MM.1S (cell line): ENCODE measurements around the gene CCND1.
A peak's percentile ranks its signal among the peaks of the same experiment; 100 is the strongest.

Experiments
- DNase-seq: peaks from one replicate; pipeline ENCODE4 v3.0.0-alpha.2; 2015
- H2AFZ ChIP-seq: fragments of 300-600 bp; sonication (generic); 2 replicates; pipeline ENCODE4 v1.6.0; 2016; ENCODE audit warnings: antibody characterized with exemption, low read length
- H3F3A ChIP-seq: fragments of 300-600 bp; sonication (generic); 2 replicates; pipeline ENCODE4 v1.6.1; 2016; ENCODE audit warnings: mild to moderate bottlenecking, antibody characterized with exemption, low read length, moderate library complexity, mixed read lengths; ENCODE audit not compliant: insufficient read depth
- H3K27ac ChIP-seq: fragments of 300-600 bp; sonication (generic); 2 replicates; pipeline ENCODE4 v1.5.1; 2016; ENCODE audit warnings: mild to moderate bottlenecking, low read length
- H3K27me3 ChIP-seq: fragments of 300-600 bp; sonication (generic); replicated peaks from 2 replicates; pipeline ENCODE4 v1.6.0; 2016; ENCODE audit warnings: low read length; ENCODE audit not compliant: insufficient read depth
- H3K36me3 ChIP-seq: fragments of 300-600 bp; sonication (generic); replicated peaks from 2 replicates; pipeline ENCODE4 v1.6.1; 2016; ENCODE audit warnings: mild to moderate bottlenecking, low read length, mixed read lengths; ENCODE audit not compliant: insufficient read depth
- H3K4me1 ChIP-seq: fragments of 300-600 bp; sonication (generic); 2 replicates; pipeline ENCODE4 v1.6.1; 2016; ENCODE audit warnings: low read length, mixed read lengths
- H3K4me2 ChIP-seq: fragments of 300-600 bp; sonication (generic); 2 replicates; pipeline ENCODE4 v1.6.0; 2016; ENCODE audit warnings: low read depth, low read length
- H3K4me3 ChIP-seq: fragments of 300-600 bp; sonication (generic); 2 replicates; pipeline ENCODE4 v1.5.1; 2016; ENCODE audit warnings: low read length, mixed read lengths
- H3K79me2 ChIP-seq: fragments of 300-600 bp; sonication (generic); 2 replicates; pipeline ENCODE4 v1.6.1; 2016; ENCODE audit warnings: mixed run types, low read length, mixed read lengths
- H3K9ac ChIP-seq: fragments of 300-600 bp; sonication (generic); 2 replicates; pipeline ENCODE4 v1.6.1; 2016; ENCODE audit warnings: low read length, mixed read lengths
- H3K9me2 ChIP-seq: fragments of 300-600 bp; sonication (generic); replicated peaks from 2 replicates; pipeline ENCODE4 v1.6.1; 2016; ENCODE audit warnings: mild to moderate bottlenecking, low read length, mixed read lengths; ENCODE audit not compliant: insufficient read depth
- H3K9me3 ChIP-seq: fragments of 300-600 bp; sonication (generic); replicated peaks from 2 replicates; pipeline ENCODE4 v1.6.1; 2016; ENCODE audit warnings: mild to moderate bottlenecking, low read length, mixed read lengths; ENCODE audit not compliant: insufficient read depth
- H4K20me1 ChIP-seq: fragments of 300-600 bp; sonication (generic); 2 replicates; pipeline ENCODE4 v1.6.1; 2016; ENCODE audit warnings: mild to moderate bottlenecking, low read length, moderate library complexity, mixed read lengths; ENCODE audit not compliant: insufficient read depth
- EZH2 ChIP-seq: fragments of 300-600 bp; sonication (generic); optimal IDR thresholded peaks from 2 replicates; pipeline ENCODE3; 2017; ENCODE audit warnings: low read depth, mild to moderate bottlenecking, antibody characterized with exemption, low read length, mixed read lengths
- EZH2phosphoT487 ChIP-seq: fragments of 300-600 bp; sonication (generic); IDR thresholded peaks from 2 replicates; pipeline ENCODE4 v1.6.1; 2018; ENCODE audit warnings: antibody characterized with exemption, low read length
- TF ChIP-seq, protein P1 (sequence below): fragments of 300-600 bp; sonication (generic); IDR thresholded peaks from 2 replicates; pipeline ENCODE4 v1.5.1; 2016; ENCODE audit warnings: antibody characterized with exemption, low read length, mixed read lengths

Gene CCND1

GRCh38 chr11:69634590-69634989 lies 6.4 kb upstream of the CCND1 start:
- H3F3A ChIP-seq, result peaks cover 5% of the 10 kb centered on the region; the same call in 1 of the 2 replicates
- H3K27me3 ChIP-seq, result peaks cover 42% of the 10 kb centered on the region
- no peaks in the 10 kb centered on the region for H3K79me2 ChIP-seq
- no peak overlapping the region for H2AFZ ChIP-seq
- H3K9me2 ChIP-seq, result no peaks in the 10 kb centered on the region
- TF ChIP-seq EZH2, result no peak
- no peak for TF ChIP-seq EZH2phosphoT487
- TF ChIP-seq, protein P1, sequence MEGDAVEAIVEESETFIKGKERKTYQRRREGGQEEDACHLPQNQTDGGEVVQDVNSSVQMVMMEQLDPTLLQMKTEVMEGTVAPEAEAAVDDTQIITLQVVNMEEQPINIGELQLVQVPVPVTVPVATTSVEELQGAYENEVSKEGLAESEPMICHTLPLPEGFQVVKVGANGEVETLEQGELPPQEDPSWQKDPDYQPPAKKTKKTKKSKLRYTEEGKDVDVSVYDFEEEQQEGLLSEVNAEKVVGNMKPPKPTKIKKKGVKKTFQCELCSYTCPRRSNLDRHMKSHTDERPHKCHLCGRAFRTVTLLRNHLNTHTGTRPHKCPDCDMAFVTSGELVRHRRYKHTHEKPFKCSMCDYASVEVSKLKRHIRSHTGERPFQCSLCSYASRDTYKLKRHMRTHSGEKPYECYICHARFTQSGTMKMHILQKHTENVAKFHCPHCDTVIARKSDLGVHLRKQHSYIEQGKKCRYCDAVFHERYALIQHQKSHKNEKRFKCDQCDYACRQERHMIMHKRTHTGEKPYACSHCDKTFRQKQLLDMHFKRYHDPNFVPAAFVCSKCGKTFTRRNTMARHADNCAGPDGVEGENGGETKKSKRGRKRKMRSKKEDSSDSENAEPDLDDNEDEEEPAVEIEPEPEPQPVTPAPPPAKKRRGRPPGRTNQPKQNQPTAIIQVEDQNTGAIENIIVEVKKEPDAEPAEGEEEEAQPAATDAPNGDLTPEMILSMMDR, result no peak
- H3K27ac ChIP-seq, result no peak overlapping the region
- H3K4me2 ChIP-seq, result no peak overlapping the region
- peaks cover 27% of the 10 kb centered on the region for H3K4me1 ChIP-seq
- H4K20me1 ChIP-seq, result no peaks in the 10 kb centered on the region
- H3K9ac ChIP-seq, result no peak overlapping the region
- no peaks in the 10 kb centered on the region for H3K36me3 ChIP-seq
- no peak for DNase-seq
- no peaks in the 10 kb centered on the region for H3K9me3 ChIP-seq
- H3K4me3 ChIP-seq, result no peak overlapping the region

DNA sequence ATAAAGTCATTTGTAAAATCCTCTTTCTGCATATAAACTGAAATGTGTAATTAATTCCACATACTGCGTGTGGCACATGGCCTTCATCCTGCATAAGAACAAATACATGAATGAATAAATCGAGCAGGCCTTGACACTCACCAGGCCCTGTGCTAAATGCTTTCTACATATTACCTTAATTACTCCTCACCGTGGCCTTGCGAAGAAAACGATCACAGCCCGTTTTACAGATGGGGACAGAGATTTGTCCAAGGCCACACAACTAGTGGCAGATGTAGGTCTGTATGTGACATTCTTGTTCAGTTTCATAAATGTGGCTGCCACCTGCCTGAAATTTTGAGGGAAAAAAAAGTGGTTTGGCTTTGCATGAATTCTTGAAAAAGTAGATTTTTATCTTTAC lies 5.8 kb upstream of the CCND1 start:
- no peak overlapping the region for H3K4me3 ChIP-seq
- H3K79me2 ChIP-seq, result no peaks in the 10 kb centered on the region
- no peaks in the 10 kb centered on the region for H3K9me3 ChIP-seq
- H3K36me3 ChIP-seq, result no peaks in the 10 kb centered on the region
- DNase-seq, result no peak
- no peak overlapping the region for H3K27ac ChIP-seq
- H3K27me3 ChIP-seq, result peaks cover 48% of the 10 kb centered on the region
- no peak overlapping the region for H3K4me2 ChIP-seq
- H2AFZ ChIP-seq, result no peak overlapping the region
- peaks cover 6% of the 10 kb centered on the region; the same call in 1 of the 2 replicates for H3F3A ChIP-seq
- H3K4me1 ChIP-seq, result peaks cover 27% of the 10 kb centered on the region
- no peak overlapping the region for H3K9ac ChIP-seq
- no peaks in the 10 kb centered on the region for H4K20me1 ChIP-seq
- H3K9me2 ChIP-seq, result no peaks in the 10 kb centered on the region
- TF ChIP-seq EZH2 (no peak), EZH2phosphoT487 (no peak)

- Histone ChIP-seq H3K36me3 (no peaks in the 10 kb centered on the region), H3K27me3 (peaks cover 53% of the 10 kb centered on the region), H3K9ac (no peak overlapping the region), H3K4me2 (peak overlapping the region; percentile 98; the same call in 1 of the 2 replicates), H3K4me1 (peaks cover 27% of the 10 kb centered on the region), H3F3A (peaks cover 12% of the 10 kb centered on the region; the same call in 1 of the 2 replicates), H3K9me3 (no peaks in the 10 kb centered on the region), H3K4me3 (peak overlapping the region; percentile 26), H3K79me2 (no peaks in the 10 kb centered on the region), H2AFZ (no peak overlapping the region), H4K20me1 (no peaks in the 10 kb centered on the region), H3K27ac (no peak overlapping the region), H3K9me2 (no peaks in the 10 kb centered on the region)
- TF ChIP-seq EZH2 (no peak), EZH2phosphoT487 (no peak)
- TF ChIP-seq, protein P1, result no peak
- DNase-seq, result no peak
Observed at GRCh38 chr11:69635804-69636511, 5.0 kb upstream of the CCND1 start.
